Esophagus squamous epithelium (tissue), 5 donors: ENCODE results near the gene MED26. TPM values are rescaled to one million over a fixed set of nuclear protein-coding genes. Genes with fewer than 3 reads are reported as not detected.
A peak's percentile ranks its signal among the peaks of the same experiment; 100 is the strongest.

Source experiments
- DNase-seq: peaks from one replicate; lab custom pipeline; 2025; lab: John Stamatoyannopoulos, UW
- H3K27ac ChIP-seq, 4 donors: fragments of 200-600 bp; sonication (generic); one replicate each; pipeline ENCODE4 v1.5.1; 2016 to 2019; ENCODE audit warnings: mild to moderate bottlenecking in 1 of 4
- H3K27me3 ChIP-seq, 4 donors: fragments of 200-600 bp; sonication (generic); 1 replicate in 3 of 4; 2 replicates in 1 of 4; pipeline versions ENCODE4 v1.5.1 to v1.6.0; 2017 to 2021; ENCODE audit warnings: antibody characterized with exemption in 1 of 4
- H3K36me3 ChIP-seq, 3 donors: fragments of 200-600 bp; sonication (generic); one replicate each; pipeline ENCODE4 v1.5.1; 2016 to 2019
- H3K4me1 ChIP-seq, 3 donors: fragments of 200-600 bp; sonication (generic); one replicate each; pipeline ENCODE4 v1.5.1; 2017 to 2019
- H3K4me3 ChIP-seq, 4 donors: fragments of 200-600 bp; sonication (generic); 1 replicate in 3 of 4; 2 replicates in 1 of 4; pipeline ENCODE4 v1.5.1; 2016 to 2019; ENCODE audit warnings: mild to moderate bottlenecking in 2 of 4, moderate library complexity in 1 of 4
- H3K9me3 ChIP-seq, 3 donors: fragments of 200-600 bp; sonication (generic); one replicate each; pipeline ENCODE4 v1.5.1; 2016 to 2019
- CTCF ChIP-seq, 6 experiments: fragments of 450-650 bp in 4 of 6; fragments of 200-600 bp in 2 of 6; sonication (generic) in 2 of 6; IDR thresholded peaks; one replicate each; pipeline ENCODE4 v1.5.1; 2016 to 2019; ENCODE audit warnings: antibody characterized with exemption in 6 of 6, mild to moderate bottlenecking in 4 of 6, moderate library complexity in 4 of 6
- POLR2A ChIP-seq, 4 donors: fragments of 450-650 bp; IDR thresholded peaks; one replicate each; pipeline ENCODE4 v1.6.1; 2017; ENCODE audit warnings: antibody characterized with exemption in 4 of 4, mild to moderate bottlenecking in 4 of 4, moderate library complexity in 3 of 4
- WGBS, 2 donors: methylation state at CpG; one replicate each; pipeline ENCODE4 v1.1.5; 2018; 5-methylcytosine and 5-hydroxymethylcytosine counted together
- intact Hi-C: fragments of 100-400 bp; cut with DNase I; formaldehyde crosslinking; loops from one replicate; pipeline ENCODE4 v1.15.0; 2022
- total RNA-seq, 4 donors: library from RNA; depleted of rRNA; stranded (reverse); fragments of >200 nt; gene quantifications; one replicate each; pipeline ENCODE4 v1.1.0, GENCODE V29; 2016
- donor health status: DM: yes; HTN: yes; CAD: no.

The MED26 gene
- total RNA-seq, 4 donors from 2014 or later, result 5.1 to 9.9 (median 8.4) TPM

GRCh38 chr19:16626796-16627192 lies 1.2 kb downstream of the MED26 start:
- DNase-seq, result no peak
- intact Hi-C loops, result loop anchor here (10.0 kb wide), 1 partner anchor 52 kb away; the partner anchor contains the start of gene SLC35E1
- TF ChIP-seq POLR2A (IDR thresholded peaks at IDR 0.05) (no peak), CTCF (IDR thresholded peaks at IDR 0.05) (no peak)
- Histone ChIP-seq H3K36me3 (peaks cover 0 to 54% (median 0%) of the 10 kb centered on the region in 3 donors), H3K4me3 (peak overlapping the region; percentile 97 to 100 (median 98)), H3K9me3 (no peaks in the 10 kb centered on the region), H3K4me1 (peaks cover 19 to 60% (median 19%) of the 10 kb centered on the region in 3 donors), H3K27ac (peak overlapping the region; percentile 92 to 98 (median 94)), H3K27me3 (no peaks in the 10 kb centered on the region)
- WGBS, 2 donors, result 0 to 2% methylated on average over 4 to 7 of the region's 12 CpGs

- DNase-seq, result no peak
- no peak for TF ChIP-seq CTCF (IDR thresholded peaks at IDR 0.05)
- no peak for TF ChIP-seq POLR2A (IDR thresholded peaks at IDR 0.05)
- Histone ChIP-seq H3K27ac (no peak overlapping the region), H3K9me3 (no peaks in the 10 kb centered on the region), H3K36me3 (peaks cover 0 to 42% (median 0%) of the 10 kb centered on the region in 3 donors), H3K4me1 (peaks cover 19 to 75% (median 19%) of the 10 kb centered on the region in 3 donors), H3K27me3 (no peaks in the 10 kb centered on the region), H3K4me3 (no peak overlapping the region)
- 58 to 65% methylated on average over 10 to 11 of the region's 16 CpGs for WGBS, 2 donors
- intact Hi-C loops, result loop anchor here (10.0 kb wide), 1 partner anchor 51 kb away; the partner anchor contains the start of gene SLC35E1
Observed at GRCh38 chr19:16625163-16625958, 2.6 kb downstream of the MED26 start.

- 79 to 85% methylated on average over 9 of the region's 10 CpGs for WGBS, 2 donors
- peaks cover 21 to 78% (median 23%) of the 10 kb centered on the region in 3 donors for H3K4me1 ChIP-seq
- peaks cover 0 to 36% (median 0%) of the 10 kb centered on the region in 3 donors for H3K36me3 ChIP-seq
- no peak for DNase-seq
- H3K9me3 ChIP-seq, result no peaks in the 10 kb centered on the region
- TF ChIP-seq CTCF (IDR thresholded peaks at IDR 0.05) (no peak), POLR2A (IDR thresholded peaks at IDR 0.05) (no peak)
- H3K27me3 ChIP-seq, result no peaks in the 10 kb centered on the region
- no peak overlapping the region for H3K27ac ChIP-seq
- H3K4me3 ChIP-seq, result no peak overlapping the region
- intact Hi-C loops, result loop anchor here (10.0 kb wide), 1 partner anchor 49 kb away; the partner anchor contains the start of gene SLC35E1
Observed at GRCh38 chr19:16624236-16624635, 3.8 kb downstream of the MED26 start.

- Histone ChIP-seq H3K4me3 (no peak overlapping the region), H3K27me3 (no peaks in the 10 kb centered on the region), H3K4me1 (peaks cover 18 to 80% (median 23%) of the 10 kb centered on the region in 3 donors), H3K27ac (no peak overlapping the region), H3K9me3 (no peaks in the 10 kb centered on the region), H3K36me3 (peaks cover 0 to 36% (median 0%) of the 10 kb centered on the region in 3 donors)
- WGBS, 2 donors, result 58 to 78% methylated on average over 6 of the region's 6 CpGs
- TF ChIP-seq CTCF (IDR thresholded peaks at IDR 0.05), result no peak
- no peak for TF ChIP-seq POLR2A (IDR thresholded peaks at IDR 0.05)
- intact Hi-C loops, result loop anchor here (10.0 kb wide), 1 partner anchor 49 kb away; the partner anchor contains the start of gene SLC35E1
- DNase-seq, result no peak
Observed at GRCh38 chr19:16623576-16623975, 4.4 kb downstream of the MED26 start.

- Histone ChIP-seq H3K9me3 (no peaks in the 10 kb centered on the region), H3K4me1 (peaks cover 18 to 80% (median 23%) of the 10 kb centered on the region in 3 donors), H3K4me3 (no peak overlapping the region), H3K27me3 (no peaks in the 10 kb centered on the region), H3K36me3 (peaks cover 0 to 36% (median 0%) of the 10 kb centered on the region in 3 donors), H3K27ac (no peak overlapping the region)
- 86 to 89% methylated on average over 2 of the region's 2 CpGs for WGBS, 2 donors
- no peak for TF ChIP-seq CTCF (IDR thresholded peaks at IDR 0.05)
- TF ChIP-seq POLR2A (IDR thresholded peaks at IDR 0.05), result no peak
- DNase-seq, result no peak
- intact Hi-C loops, result loop anchor here (10.0 kb wide), 1 partner anchor 48 kb away; the partner anchor contains the start of gene SLC35E1
Observed at GRCh38 chr19:16623066-16623465, 4.9 kb downstream of the MED26 start.
